GM12864 (cell line): ENCODE results near the gene FCN2.

Experiments used
- DNase-seq: peaks from one replicate; pipeline ENCODE4 v3.0.0-alpha.2; 2011; ENCODE audit warnings: low read depth
- H3K4me3 ChIP-seq: 2 replicates; pipeline ENCODE4 v1.5.1; 2011; ENCODE audit warnings: mild to moderate bottlenecking, low read depth, low read length, control low read depth
- CTCF ChIP-seq: IDR thresholded peaks from 2 replicates; pipeline ENCODE4 v1.5.1; 2011; ENCODE audit warnings: low read depth, mild to moderate bottlenecking, moderate library complexity, low read length, control low read depth, inconsistent platforms; ENCODE audit errors: missing control alignments

Gene FCN2

GRCh38 chr9:134889386-134890154 lies 9.0 kb downstream of the FCN2 start:
- no peak for DNase-seq
- H3K4me3 ChIP-seq: no peak overlapping the region
- TF ChIP-seq CTCF: no peak

- no peak for DNase-seq
- TF ChIP-seq CTCF: no peak
- H3K4me3 ChIP-seq: no peak overlapping the region
These were observed 9.5 kb downstream of the FCN2 start for GRCh38 chr9:134890155-134890495.

GRCh38 chr9:134891053-134891452 lies 10.4 kb downstream of the FCN2 start:
- no peak overlapping the region for H3K4me3 ChIP-seq
- DNase-seq: no peak
- no peak for TF ChIP-seq CTCF

- no peak for TF ChIP-seq CTCF
- no peak for DNase-seq
- H3K4me3 ChIP-seq: no peak overlapping the region
These were observed 11.1 kb downstream of the FCN2 start for GRCh38 chr9:134891713-134892112.

GRCh38 chr9:134892221-134892620 lies 11.6 kb downstream of the FCN2 start:
- DNase-seq: no peak
- no peak for TF ChIP-seq CTCF
- H3K4me3 ChIP-seq: no peak overlapping the region

- H3K4me3 ChIP-seq: no peak overlapping the region
- no peak for TF ChIP-seq CTCF
- DNase-seq: no peak
These were observed 12.3 kb downstream of the FCN2 start for GRCh38 chr9:134892820-134893420.

- no peak for DNase-seq
- no peak for TF ChIP-seq CTCF
- no peak overlapping the region for H3K4me3 ChIP-seq
These were observed 13.7 kb downstream of the FCN2 start for GRCh38 chr9:134894136-134894860.
